MM.1S (cell line): ENCODE data around the gene SLC24A3.

Experiments used
- DNase-seq: peaks from one replicate; pipeline ENCODE4 v3.0.0-alpha.2; 2015
- H2AFZ ChIP-seq: fragments of 300-600 bp; sonication (generic); 2 replicates; pipeline ENCODE4 v1.6.0; 2016; ENCODE audit warnings: antibody characterized with exemption, low read length
- H3F3A ChIP-seq: fragments of 300-600 bp; sonication (generic); 2 replicates; pipeline ENCODE4 v1.6.1; 2016; ENCODE audit warnings: mild to moderate bottlenecking, antibody characterized with exemption, low read length, moderate library complexity, mixed read lengths; ENCODE audit not compliant: insufficient read depth
- H3K27ac ChIP-seq: fragments of 300-600 bp; sonication (generic); 2 replicates; pipeline ENCODE4 v1.5.1; 2016; ENCODE audit warnings: mild to moderate bottlenecking, low read length
- H3K27me3 ChIP-seq: fragments of 300-600 bp; sonication (generic); replicated peaks from 2 replicates; pipeline ENCODE4 v1.6.0; 2016; ENCODE audit warnings: low read length; ENCODE audit not compliant: insufficient read depth
- H3K36me3 ChIP-seq: fragments of 300-600 bp; sonication (generic); replicated peaks from 2 replicates; pipeline ENCODE4 v1.6.1; 2016; ENCODE audit warnings: mild to moderate bottlenecking, low read length, mixed read lengths; ENCODE audit not compliant: insufficient read depth
- H3K4me1 ChIP-seq: fragments of 300-600 bp; sonication (generic); 2 replicates; pipeline ENCODE4 v1.6.1; 2016; ENCODE audit warnings: low read length, mixed read lengths
- H3K4me2 ChIP-seq: fragments of 300-600 bp; sonication (generic); 2 replicates; pipeline ENCODE4 v1.6.0; 2016; ENCODE audit warnings: low read depth, low read length
- H3K4me3 ChIP-seq: fragments of 300-600 bp; sonication (generic); 2 replicates; pipeline ENCODE4 v1.5.1; 2016; ENCODE audit warnings: low read length, mixed read lengths
- H3K79me2 ChIP-seq: fragments of 300-600 bp; sonication (generic); 2 replicates; pipeline ENCODE4 v1.6.1; 2016; ENCODE audit warnings: mixed run types, low read length, mixed read lengths
- H3K9ac ChIP-seq: fragments of 300-600 bp; sonication (generic); 2 replicates; pipeline ENCODE4 v1.6.1; 2016; ENCODE audit warnings: low read length, mixed read lengths
- H3K9me2 ChIP-seq: fragments of 300-600 bp; sonication (generic); replicated peaks from 2 replicates; pipeline ENCODE4 v1.6.1; 2016; ENCODE audit warnings: mild to moderate bottlenecking, low read length, mixed read lengths; ENCODE audit not compliant: insufficient read depth
- H3K9me3 ChIP-seq: fragments of 300-600 bp; sonication (generic); replicated peaks from 2 replicates; pipeline ENCODE4 v1.6.1; 2016; ENCODE audit warnings: mild to moderate bottlenecking, low read length, mixed read lengths; ENCODE audit not compliant: insufficient read depth
- H4K20me1 ChIP-seq: fragments of 300-600 bp; sonication (generic); 2 replicates; pipeline ENCODE4 v1.6.1; 2016; ENCODE audit warnings: mild to moderate bottlenecking, low read length, moderate library complexity, mixed read lengths; ENCODE audit not compliant: insufficient read depth
- CTCF ChIP-seq: fragments of 300-600 bp; sonication (generic); IDR thresholded peaks from 2 replicates; pipeline ENCODE4 v1.5.1; 2016; ENCODE audit warnings: antibody characterized with exemption, low read length, mixed read lengths
- EZH2 ChIP-seq: fragments of 300-600 bp; sonication (generic); optimal IDR thresholded peaks from 2 replicates; pipeline ENCODE3; 2017; ENCODE audit warnings: low read depth, mild to moderate bottlenecking, antibody characterized with exemption, low read length, mixed read lengths
- EZH2phosphoT487 ChIP-seq: fragments of 300-600 bp; sonication (generic); IDR thresholded peaks from 2 replicates; pipeline ENCODE4 v1.6.1; 2018; ENCODE audit warnings: antibody characterized with exemption, low read length

Gene SLC24A3

GRCh38 chr20:19583532-19584175 lies 371.2 kb downstream of the SLC24A3 start:
- Histone ChIP-seq H3K9ac (no peak overlapping the region), H3K4me1 (no peaks in the 10 kb centered on the region), H3F3A (no peaks in the 10 kb centered on the region), H3K27me3 (no peaks in the 10 kb centered on the region), H3K9me3 (no peaks in the 10 kb centered on the region), H3K79me2 (no peaks in the 10 kb centered on the region), H2AFZ (no peak overlapping the region), H3K4me3 (no peak overlapping the region), H3K4me2 (no peak overlapping the region), H3K27ac (no peak overlapping the region), H3K36me3 (no peaks in the 10 kb centered on the region), H4K20me1 (no peaks in the 10 kb centered on the region), H3K9me2 (no peaks in the 10 kb centered on the region)
- TF ChIP-seq EZH2phosphoT487 = no peak
- TF ChIP-seq CTCF = peak; percentile 93
- DNase-seq = peak; percentile 63

GRCh38 chr20:19588241-19588640 lies 375.8 kb downstream of the SLC24A3 start:
- Histone ChIP-seq H3K79me2 (no peaks in the 10 kb centered on the region), H3K27me3 (no peaks in the 10 kb centered on the region), H3K4me3 (no peak overlapping the region), H4K20me1 (no peaks in the 10 kb centered on the region), H3K9me2 (no peaks in the 10 kb centered on the region), H3K36me3 (no peaks in the 10 kb centered on the region), H3K4me1 (peaks cover 17% of the 10 kb centered on the region), H3K9me3 (no peaks in the 10 kb centered on the region), H3F3A (peaks cover 9% of the 10 kb centered on the region; the same call in 1 of the 2 replicates), H3K9ac (no peak overlapping the region), H3K4me2 (no peak overlapping the region), H2AFZ (no peak overlapping the region), H3K27ac (no peak overlapping the region)
- TF ChIP-seq EZH2phosphoT487 (no peak), EZH2 (no peak), CTCF (no peak)
- no peak for DNase-seq

- Histone ChIP-seq H3K9me2 (no peaks in the 10 kb centered on the region), H3K79me2 (no peaks in the 10 kb centered on the region), H4K20me1 (no peaks in the 10 kb centered on the region), H3K4me1 (peaks cover 17% of the 10 kb centered on the region), H3K9ac (no peak overlapping the region), H2AFZ (no peak overlapping the region), H3K27me3 (no peaks in the 10 kb centered on the region), H3K4me2 (no peak overlapping the region), H3K36me3 (no peaks in the 10 kb centered on the region), H3K4me3 (no peak overlapping the region), H3K27ac (no peak overlapping the region), H3F3A (peaks cover 9% of the 10 kb centered on the region; the same call in 1 of the 2 replicates), H3K9me3 (no peaks in the 10 kb centered on the region)
- no peak for TF ChIP-seq EZH2phosphoT487
- TF ChIP-seq CTCF = peak; percentile 22; the same call in 1 of the 2 replicates
- no peak for TF ChIP-seq EZH2
- DNase-seq = peak; percentile 23
These were observed 376.3 kb downstream of the SLC24A3 start for GRCh38 chr20:19588732-19589131.
